Measurements from ENCODE around the gene NEK2.

DNA sequence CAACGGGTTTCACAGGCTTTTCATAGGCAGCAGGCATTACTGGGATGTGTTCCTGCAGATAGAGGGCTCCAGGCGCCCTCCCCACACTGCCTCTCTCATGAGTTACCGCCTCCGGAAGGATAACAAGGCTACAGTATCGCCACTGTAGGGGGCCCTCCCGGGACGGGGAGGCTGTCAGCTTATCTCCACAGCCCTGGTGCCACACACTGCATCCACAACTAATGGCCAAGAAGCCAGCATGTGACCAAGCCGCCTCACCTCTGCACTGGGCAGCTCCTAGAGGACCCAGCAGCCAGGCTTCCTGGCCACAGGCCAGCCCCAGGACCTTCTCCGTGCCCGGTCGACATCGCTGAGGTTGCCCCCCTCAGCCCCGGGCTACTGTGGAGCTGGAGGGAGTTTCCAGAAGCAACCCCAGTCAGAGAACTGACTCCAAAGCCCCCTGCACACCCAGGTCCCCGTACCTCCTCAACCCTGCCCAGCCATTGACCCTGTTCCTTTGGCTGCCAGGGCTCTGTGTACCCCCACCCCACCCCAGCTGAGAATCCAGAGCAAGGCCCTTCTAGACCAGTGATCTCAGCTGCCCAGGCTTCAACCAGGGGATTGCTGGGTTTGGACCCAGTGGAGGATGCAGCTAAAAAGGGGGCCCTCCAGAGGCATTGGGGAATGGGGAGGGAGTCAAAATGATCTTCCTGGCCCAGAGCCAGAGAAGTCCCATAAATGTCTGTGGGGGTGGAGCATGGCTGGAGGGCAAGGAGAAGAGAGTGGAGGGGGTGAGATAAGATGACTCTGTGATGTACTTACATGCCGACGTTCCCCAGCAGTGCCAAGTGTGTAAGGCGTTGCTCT, 45.0 kb downstream of the NEK2 start:
- TF ChIP-seq, protein P1, sequence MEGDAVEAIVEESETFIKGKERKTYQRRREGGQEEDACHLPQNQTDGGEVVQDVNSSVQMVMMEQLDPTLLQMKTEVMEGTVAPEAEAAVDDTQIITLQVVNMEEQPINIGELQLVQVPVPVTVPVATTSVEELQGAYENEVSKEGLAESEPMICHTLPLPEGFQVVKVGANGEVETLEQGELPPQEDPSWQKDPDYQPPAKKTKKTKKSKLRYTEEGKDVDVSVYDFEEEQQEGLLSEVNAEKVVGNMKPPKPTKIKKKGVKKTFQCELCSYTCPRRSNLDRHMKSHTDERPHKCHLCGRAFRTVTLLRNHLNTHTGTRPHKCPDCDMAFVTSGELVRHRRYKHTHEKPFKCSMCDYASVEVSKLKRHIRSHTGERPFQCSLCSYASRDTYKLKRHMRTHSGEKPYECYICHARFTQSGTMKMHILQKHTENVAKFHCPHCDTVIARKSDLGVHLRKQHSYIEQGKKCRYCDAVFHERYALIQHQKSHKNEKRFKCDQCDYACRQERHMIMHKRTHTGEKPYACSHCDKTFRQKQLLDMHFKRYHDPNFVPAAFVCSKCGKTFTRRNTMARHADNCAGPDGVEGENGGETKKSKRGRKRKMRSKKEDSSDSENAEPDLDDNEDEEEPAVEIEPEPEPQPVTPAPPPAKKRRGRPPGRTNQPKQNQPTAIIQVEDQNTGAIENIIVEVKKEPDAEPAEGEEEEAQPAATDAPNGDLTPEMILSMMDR (IDR thresholded peaks at IDR 0.05), result no peak
- no peak for TF ChIP-seq EZH2 (IDR thresholded peaks at IDR 0.05; ENCODE audit: borderline replicate concordance, insufficient read depth, low read depth, low read length, poor library complexity, severe bottlenecking)

Measured in B cell (primary cell).